ENCODE results near the gene ST6GALNAC3.

The ST6GALNAC3 gene

DNA sequence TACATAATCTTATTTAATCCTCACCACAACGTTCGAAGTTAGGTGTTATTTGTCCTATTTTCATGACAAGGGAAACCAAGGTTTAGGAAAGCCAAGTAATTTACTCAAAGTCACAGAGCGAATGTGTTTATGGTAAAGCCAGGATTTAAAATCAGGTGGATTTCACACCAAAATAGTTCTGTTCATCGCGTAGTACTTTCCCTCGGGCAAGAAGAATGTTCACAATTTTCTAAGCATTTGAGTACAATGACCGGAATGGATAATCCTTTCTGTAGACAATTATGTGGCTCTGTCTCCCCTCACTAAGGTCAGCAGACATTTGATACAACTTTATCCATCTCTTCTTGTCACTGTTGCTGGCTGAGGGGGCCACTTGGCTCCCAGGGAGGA, 204.2 kb downstream of the ST6GALNAC3 start:
- in situ Hi-C loops (cut with HindIII; ENCODE audit: low sequenced_read_pairs), result no loop called here

DNA sequence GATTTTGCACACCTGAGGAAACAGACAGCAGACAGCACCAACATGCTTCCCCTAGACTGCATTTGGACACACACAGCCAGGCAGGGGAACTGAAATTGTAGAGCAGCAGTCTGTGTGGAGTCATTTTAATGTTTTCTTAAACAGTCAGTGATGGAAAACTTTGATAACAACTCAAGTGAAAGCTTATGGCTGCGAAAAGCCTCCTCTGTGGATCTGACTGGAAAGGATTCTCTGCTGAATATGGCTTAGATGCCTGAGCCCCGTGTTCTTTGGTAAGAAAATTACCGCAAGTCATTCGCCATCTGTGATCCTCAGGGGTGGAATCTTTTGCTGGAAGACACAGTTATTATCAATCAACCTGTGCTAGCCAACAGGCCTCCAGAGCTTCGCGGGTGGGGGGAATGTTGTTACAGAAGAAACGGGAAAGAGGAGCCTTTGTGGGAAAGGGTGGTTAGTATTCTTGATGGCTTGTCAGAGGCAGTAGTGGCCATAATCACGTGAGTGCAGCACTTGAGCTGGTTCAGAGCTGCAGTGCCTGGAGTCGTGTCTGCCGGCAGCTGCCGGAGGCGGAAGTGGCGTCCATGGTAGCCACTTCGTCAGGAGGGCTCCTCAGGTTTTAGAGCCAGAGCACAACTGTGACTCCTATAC, 204.7 kb downstream of the ST6GALNAC3 start:
- in situ Hi-C loops (cut with HindIII; ENCODE audit: low sequenced_read_pairs), result no loop called here

DNA sequence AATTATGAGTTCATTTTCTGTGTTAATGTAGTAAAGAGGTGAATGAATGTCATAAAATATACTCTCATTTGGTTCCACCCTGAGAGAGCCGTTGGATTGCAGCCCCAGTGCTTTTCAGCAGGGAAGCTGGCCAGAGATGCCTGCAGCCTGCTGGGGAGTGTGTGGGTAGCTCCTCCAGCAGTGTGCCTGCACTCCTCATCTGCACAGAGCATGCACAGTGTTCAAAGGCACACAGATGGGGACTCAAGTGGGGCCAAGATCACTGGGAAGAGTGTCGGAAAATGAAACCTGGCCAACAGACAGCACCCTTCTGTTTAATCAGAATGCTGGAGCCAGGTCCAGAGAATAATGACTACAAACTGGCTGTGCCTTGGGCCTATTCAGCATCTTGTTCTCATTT, 206.8 kb downstream of the ST6GALNAC3 start:
- in situ Hi-C loops (cut with HindIII; ENCODE audit: low sequenced_read_pairs), result no loop called here

DNA sequence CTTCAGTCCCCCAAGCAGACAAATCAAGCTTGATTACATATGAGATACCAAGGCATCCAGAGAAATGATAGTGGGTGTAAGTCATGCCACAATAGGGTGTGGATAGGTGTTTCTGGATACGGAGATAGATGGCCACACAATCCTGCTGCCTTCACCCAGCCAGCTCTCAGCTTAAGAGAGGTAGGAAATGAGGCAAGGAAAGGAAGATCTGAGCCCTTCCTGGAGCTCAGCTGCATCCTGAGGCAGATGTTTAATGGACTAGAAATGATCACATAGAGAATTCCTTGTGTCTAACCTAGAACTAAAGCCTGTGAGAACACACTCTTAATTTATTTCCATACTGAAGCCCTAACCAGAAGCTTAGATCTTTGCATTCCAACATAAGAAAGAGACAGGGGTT, 210.3 kb downstream of the ST6GALNAC3 start:
- in situ Hi-C loops (cut with HindIII; ENCODE audit: low sequenced_read_pairs), result no loop called here

DNA sequence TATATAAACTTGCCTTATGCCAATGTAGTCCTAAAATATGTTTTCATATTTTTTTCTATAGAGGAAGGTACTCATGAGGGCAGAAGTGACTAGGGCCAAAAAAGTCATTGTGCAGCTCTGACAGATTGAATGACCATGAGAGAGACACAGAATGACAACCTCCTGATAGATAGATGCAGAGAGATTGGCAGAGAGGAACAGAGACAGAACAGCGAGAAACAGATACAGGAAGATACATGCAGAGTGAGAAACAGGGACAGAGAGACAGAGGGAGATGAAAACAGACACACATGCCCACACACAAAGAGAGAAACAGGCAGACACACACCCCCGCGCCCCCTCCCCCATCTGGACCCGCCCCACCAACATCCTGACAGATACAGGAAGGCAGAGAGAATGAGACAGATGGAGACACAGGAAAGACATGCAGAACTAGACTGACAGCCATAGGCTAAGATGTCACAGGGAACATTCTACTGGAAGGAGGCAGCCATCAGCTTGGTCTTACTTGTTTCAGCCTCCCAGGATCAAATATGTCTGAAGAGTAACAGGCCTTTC, 211.1 kb downstream of the ST6GALNAC3 start:
- in situ Hi-C loops (cut with HindIII; ENCODE audit: low sequenced_read_pairs), result no loop called here

DNA sequence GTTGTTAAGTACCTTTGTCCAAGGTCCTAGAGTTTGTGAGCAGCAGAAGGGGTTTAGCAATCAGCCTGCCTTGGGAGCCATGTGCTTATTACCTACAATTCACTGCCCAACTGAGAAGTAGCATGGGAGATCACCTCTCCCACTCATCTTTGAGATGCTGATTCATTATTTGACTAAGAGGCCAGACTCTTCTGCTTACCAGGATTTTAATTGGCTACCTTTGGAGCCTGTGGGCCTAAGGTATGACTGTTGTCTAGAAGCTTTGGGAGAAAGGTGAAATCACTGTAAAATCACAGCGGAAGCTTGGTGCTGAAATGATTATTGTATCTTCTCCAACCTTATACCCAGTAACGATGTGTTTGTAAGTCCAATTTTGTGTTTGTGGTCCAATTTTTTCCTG, 213.4 kb downstream of the ST6GALNAC3 start:
- in situ Hi-C loops (cut with HindIII; ENCODE audit: low sequenced_read_pairs), result no loop called here

DNA sequence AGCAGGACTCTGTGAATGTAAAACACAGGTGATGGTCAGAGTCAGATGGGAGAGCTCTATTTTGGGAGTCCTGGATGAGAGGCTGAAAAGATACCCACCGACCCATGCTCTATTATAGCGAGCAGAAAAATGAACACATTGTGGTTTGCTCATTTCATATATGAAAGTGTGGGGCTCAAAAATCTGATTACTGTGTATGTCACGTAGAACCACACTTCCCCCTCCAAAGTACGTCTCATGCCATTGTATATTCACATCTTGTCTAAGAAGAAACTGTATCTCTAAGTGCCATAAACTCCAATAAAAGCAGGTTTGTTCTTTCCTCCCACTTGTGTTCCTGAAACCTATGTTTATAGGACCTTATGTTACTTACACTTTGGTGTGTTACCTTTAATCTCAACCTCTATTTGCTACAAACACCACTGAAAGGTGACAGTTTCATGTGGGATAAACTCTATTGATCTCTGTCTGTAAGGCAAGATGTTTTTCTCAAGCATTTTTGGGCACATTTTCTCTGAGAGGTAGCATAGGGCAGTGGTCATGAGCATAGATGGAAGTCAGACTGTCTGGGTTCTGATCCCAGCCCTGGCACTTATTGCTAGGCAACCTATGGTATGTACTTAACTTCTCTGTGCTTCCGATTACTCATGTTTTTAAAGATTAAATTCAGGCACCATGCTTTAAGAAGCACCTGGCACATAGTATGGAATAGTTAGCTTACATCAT, 214.4 kb downstream of the ST6GALNAC3 start:
- in situ Hi-C loops (cut with HindIII; ENCODE audit: low sequenced_read_pairs), result no loop called here

DNA sequence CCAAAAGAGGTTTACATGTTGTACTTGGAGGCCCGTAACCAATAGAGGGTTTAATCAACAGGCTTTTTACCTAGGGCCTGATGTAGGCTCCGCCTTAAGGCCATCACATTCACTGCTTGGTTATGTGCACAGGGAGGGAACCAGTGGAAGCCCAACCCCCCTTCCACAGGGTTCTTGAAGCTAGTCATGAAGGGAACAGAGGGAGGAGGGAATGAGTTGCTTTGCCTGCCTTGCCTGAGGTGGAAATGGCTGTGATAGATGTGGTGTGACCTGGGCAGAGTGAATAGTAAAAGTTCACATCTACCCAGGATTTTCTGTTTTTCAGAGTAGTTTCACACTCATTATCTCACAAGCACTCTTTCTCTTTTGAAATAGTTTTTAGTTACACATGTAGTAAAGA, 215.1 kb downstream of the ST6GALNAC3 start:
- in situ Hi-C loops (cut with HindIII; ENCODE audit: low sequenced_read_pairs), result no loop called here

DNA sequence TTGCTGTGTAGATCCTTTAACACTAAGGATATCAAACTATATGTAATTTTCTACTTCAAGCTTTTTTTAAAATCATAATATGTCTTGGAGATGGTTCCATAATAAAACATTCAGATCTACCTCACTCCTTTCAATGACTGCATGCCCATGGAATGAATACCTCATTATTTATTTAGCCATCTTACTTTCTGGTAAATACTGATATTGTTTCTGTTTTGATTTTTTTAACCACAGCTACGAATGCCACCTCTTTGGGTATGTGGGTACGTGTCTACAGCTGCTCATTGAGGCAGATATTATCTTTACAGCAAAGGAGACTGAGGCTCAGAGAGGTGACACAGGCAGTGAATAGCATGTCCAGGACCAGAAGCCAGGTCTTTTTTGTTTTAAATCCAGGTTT, 215.7 kb downstream of the ST6GALNAC3 start:
- in situ Hi-C loops (cut with HindIII; ENCODE audit: low sequenced_read_pairs), result no loop called here

DNA sequence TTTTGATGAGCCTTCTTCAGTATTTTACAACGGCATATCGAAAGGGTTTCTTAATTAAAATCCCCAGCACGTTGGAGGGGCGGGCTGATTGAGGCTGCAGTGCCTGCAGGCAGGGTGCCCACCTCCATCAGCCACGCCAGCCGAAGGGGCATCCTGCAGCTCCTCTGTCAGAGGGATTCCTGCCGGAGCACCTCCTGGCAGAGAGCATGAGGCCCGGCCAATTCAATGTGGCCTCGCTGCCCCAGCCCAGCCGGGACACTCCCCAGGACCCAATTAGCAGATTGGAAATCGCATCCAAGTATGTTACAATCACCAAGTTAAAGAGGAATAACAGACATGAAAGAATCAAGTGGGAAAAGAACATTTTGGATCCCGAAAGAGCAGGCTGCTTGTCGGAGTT, 216.6 kb downstream of the ST6GALNAC3 start:
- in situ Hi-C loops (cut with HindIII; ENCODE audit: low sequenced_read_pairs), result no loop called here

DNA sequence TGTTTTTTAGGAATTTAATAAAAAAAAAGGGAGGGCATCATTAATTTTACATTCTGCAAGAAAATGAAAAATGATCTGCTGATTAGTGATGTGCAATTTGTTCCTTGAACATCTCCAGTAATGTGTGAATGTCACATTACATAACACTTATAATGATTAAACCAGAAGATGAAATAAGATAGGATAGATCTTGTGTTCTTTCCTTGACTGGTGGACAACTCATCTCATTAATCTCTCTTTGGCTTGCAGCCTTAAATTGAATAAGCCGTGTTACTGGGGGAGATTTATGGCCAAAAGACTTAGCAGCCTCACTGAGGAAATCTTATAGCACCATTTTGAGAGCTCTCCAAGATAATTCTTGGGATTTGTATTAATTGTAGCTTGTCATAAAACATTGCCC, 217.2 kb downstream of the ST6GALNAC3 start:
- in situ Hi-C loops (cut with HindIII; ENCODE audit: low sequenced_read_pairs), result no loop called here

DNA sequence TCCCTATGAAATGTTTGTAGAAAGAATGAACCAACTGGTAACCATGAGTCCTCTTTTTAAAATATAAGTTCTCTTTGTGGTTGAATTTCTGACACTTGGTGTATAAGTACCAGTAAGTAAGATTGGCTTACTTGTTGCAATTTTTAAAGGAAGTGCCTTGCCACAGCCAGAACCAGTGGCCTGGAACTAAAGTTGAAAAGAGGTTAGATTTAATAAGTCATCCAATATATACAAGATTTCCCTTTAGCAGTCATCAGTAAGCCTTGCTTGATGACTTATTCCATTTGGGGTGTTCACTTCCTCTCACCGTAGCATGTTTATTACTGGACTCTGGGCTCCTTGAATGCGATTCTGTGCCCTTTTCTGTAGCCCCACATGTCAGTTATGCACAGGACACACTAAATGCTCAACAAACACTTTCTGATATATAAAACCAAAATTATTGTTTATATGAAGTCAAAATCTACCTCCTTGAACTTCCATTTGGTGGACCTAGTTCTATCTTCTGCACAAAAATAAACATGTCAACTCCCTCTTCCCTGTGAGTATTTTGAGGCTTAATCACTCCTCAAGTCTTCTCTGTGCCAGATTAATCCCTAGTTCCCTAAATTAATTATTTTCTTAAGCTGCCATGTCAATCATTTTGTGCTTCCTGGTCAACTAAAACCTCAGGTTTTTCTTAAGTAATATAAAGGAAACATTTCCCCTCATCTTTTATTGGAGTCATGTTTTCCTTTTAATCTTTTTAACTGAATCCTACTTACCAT, 218.1 kb downstream of the ST6GALNAC3 start:
- in situ Hi-C loops (cut with HindIII; ENCODE audit: low sequenced_read_pairs), result no loop called here

DNA sequence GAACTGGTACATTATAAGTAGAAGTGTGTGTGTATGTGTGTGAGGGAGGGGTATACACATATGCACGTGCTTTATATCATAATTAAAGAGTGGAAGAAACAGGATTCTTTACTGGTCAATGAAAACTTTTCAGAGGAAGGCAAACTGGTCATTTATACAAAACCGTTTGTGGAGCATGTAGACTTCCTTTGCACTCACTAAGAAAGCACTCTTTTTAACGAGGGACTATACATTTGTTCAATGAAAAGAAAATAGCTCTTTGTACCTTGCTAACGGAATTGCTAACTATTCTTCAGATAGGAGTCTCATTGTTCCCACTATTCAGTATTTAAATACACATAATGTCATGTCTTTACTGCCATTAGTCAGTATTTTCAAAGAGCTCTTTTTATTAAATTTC, 219.3 kb downstream of the ST6GALNAC3 start:
- in situ Hi-C loops (cut with HindIII; ENCODE audit: low sequenced_read_pairs), result no loop called here

DNA sequence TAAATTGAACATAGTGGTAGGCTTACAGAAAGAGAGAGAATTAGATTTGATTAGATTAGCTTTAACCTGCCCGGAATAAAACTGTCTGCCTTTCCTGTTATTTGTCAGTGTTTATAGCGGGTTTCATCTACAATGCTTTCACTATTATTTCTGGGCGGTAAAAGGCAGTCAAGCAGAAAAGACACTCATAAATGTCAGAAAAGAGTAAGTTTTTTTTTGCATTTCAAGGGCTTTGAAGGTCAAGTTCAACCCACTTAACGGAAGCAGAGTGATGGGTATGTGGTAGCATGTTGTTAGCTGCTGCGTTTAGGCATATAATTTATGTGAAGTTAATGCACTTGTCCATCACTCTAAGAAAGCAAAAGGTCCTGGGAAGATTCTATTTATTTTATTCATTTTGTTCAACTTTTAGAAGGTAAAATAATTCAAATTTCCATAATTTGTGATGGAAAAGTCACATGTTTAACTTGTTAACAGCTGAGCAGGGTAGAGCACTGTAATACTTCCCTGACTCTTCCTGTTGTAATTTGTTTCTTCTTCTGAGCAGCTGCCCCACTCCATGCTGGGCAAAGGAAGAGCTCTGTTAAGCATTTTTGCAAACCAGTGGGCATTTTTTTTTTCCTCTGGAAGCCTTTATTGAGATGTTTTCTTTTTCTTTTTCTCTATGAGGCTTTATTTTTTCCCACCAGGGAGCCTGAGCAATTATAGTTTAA, 220.1 kb downstream of the ST6GALNAC3 start:
- in situ Hi-C loops (cut with HindIII; ENCODE audit: low sequenced_read_pairs), result no loop called here

DNA sequence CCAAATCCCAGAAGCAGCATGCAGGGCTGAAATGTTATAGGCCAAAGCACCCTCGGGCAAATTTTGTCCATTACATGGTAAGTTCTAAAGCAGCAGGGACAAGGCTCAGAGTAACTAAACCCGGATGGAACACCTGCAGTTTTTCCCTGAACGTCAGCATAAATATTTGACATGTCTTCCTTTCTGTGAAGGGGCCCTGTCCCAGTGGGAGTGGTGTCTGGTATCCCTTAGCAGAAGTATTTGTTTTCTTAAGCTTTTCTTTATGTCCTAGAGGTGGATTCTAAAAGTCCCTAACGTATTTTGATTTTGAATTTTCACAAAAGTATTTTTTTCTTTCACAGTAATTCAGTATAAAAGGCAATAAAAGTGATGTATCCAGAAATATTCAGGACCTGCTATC, 223.9 kb downstream of the ST6GALNAC3 start:
- in situ Hi-C loops (cut with HindIII; ENCODE audit: low sequenced_read_pairs), result no loop called here

DNA sequence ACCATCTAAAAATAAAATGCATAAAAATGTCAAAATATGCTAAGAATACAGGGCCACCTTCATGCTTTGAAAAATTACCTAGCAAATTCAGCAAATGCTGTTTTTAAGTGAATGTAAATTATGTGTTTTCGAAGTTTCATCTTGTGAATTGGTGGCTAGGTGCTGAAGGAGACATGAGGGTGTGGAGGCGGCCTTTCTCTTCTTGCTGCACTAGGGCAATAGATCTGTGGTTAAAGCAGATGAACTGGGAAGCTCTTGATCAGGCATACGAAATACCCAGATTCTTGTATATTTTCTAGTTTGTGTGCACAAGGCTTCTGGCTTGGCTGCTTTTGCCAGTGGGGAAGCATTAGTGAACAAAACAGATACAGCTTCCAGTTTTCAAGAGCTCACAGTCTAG, 224.5 kb downstream of the ST6GALNAC3 start:
- in situ Hi-C loops (cut with HindIII; ENCODE audit: low sequenced_read_pairs), result no loop called here

DNA sequence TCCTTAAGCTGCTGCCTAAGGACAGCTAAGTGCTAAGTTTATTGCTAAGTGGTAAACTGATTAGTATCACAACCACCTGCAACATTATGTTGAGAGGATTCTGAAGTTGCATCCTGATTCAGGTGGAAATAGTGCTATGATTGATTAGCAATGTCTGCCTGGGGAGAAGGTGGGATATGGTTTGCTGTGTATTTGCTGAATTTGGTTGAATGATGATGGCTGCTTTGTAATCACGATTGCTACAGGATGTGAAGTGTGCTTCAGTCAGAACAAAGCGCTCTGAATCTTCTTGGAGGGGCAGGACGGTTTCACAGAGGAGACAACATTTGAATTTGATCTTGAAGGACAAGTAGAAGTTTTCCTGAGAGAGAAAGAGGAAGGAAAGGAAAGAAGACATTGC, 226.0 kb downstream of the ST6GALNAC3 start:
- in situ Hi-C loops (cut with HindIII; ENCODE audit: low sequenced_read_pairs), result no loop called here

DNA sequence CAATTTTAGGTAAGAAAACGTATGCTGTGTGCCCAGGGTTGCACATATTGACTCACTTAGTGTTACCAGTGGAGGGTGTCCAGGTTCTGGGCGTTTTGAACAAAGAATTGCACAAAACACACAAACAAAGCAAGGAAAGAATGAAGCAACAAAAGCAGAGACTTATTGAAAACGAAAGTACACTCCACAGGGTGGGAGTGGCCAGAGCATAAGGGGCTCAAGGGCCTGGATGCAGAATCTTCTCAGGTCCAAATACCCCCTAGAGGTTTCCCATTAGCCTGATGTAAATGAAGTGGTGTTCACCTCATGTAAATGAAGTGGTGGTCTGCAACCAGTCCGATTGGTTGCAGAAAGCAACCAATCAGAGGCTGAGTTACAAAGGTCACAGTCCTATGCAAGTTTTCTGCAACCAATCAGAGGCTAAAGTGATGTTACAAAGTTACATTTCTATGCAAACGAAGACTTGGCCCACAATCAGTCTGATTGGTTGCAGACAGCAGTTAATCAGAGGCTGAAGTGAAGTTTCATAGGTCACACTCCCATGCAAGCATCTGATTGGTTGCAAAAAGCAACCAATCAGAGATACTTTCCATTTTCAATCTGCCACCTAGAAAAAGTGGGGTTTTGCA, 228.3 kb downstream of the ST6GALNAC3 start:
- in situ Hi-C loops (cut with HindIII; ENCODE audit: low sequenced_read_pairs), result no loop called here

DNA sequence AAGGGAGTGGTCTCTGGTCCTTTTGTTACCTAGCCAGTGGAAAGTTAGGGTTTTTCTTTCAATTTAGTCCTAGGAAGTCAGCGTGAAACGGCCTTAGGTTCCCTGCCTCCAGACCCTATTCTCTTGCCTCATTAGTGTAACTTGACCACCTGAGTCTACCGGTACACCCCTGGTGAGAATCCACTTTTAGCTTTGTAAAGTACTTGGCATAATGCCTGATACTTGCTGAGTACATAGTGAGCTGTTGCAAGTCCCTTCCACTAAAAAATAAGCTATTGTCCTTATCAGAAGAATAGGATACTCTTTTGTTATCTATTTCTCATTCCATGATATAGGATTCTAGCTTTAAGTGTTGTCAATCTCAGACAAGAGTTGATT, 228.8 kb downstream of the ST6GALNAC3 start:
- in situ Hi-C loops (cut with HindIII; ENCODE audit: low sequenced_read_pairs), result no loop called here

DNA sequence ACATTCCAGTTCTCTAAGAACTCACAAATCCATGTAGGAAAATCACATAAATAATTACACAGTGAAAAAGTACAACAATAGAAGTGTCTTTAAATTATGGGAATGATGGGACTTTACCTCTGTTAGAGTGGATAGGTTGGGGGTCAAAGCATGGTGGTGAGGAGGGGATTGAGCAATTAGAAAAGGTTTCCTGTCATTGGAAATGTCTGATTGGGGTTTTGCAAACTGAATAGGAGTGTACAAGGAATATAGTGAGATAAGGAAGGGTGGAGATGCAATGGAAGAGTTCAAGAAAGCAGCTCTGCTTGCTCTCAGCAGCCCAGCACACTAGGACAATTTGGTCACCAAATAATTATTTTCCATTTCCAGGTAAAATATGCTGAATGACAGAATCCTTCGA, 238.8 kb downstream of the ST6GALNAC3 start:
- in situ Hi-C loops (cut with HindIII; ENCODE audit: low sequenced_read_pairs), result no loop called here

DNA sequence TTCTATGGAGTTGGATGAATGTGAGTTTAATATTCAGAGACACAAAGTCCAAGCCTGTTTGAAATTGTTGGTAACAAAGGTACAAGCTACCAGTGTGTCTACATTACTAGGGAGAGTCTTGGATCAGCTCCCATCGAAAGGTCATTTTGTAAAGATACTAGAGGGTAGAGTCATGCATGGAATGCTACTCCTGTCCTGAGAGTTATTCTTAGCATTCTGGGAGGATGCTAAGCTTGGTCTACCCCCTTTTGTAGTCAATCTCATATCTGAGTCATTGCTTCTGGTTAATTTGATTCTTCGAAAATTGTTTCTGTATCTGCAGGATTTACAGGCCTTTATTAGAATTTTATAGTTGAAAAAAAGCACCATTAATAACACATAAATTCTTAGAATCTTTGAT, 240.2 kb downstream of the ST6GALNAC3 start:
- in situ Hi-C loops (cut with HindIII; ENCODE audit: low sequenced_read_pairs), result no loop called here

All from endothelial cell of hepatic sinusoid (primary cell).